ENCODE data around the gene PET100. TPM values are rescaled to one million over a fixed set of nuclear protein-coding genes. Genes with fewer than 3 reads are reported as not detected.
A peak's percentile ranks its signal among the peaks of the same experiment; 100 is the strongest.

PET100 gene
- total and polyA plus RNA-seq, 2 donors from 2014 or later: 112 to 181 TPM

DNA sequence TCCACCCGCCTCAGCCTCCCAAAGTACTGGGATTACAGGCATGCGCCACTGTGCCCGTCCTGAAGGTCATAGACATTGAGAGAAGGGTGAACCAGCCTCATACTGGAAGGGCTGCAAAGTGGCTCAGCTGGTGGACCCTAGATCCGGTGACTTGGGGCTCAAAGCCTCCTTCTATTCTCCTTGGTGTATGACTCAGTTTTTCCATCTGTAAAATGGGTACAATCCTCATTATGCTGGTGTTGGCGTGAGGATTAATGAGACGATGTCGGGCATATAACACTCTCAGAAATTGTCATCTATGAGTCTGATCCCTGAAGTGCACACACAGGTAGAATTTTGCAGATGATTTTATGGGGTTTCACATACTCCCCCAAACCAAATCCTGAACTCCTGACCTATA lies 39.8 kb upstream of the PET100 start:
- intact Hi-C loops (cut with DNase I): no loop called here
- FAIRE-seq (no peak), DNase-seq (no peak)
- no peak overlapping the region for H3K27ac ChIP-seq (ENCODE audit: low read depth in 2 of 2, low read length in 2 of 2)
- no peaks in the 10 kb centered on the region for H3K27me3 ChIP-seq (ENCODE audit: control insufficient read depth, insufficient read depth, low read length)
- no peaks in the 10 kb centered on the region for H3K36me3 ChIP-seq (ENCODE audit: control insufficient read depth in 2 of 3, insufficient read depth in 3 of 3, low read length in 3 of 3)
- H3K4me1 ChIP-seq (ENCODE audit: control insufficient read depth in 2 of 3, insufficient read depth in 2 of 3, low read depth in 1 of 3, low read length in 3 of 3): no peaks in the 10 kb centered on the region
- H3K9ac ChIP-seq (ENCODE audit: low read length in 3 of 3): no peak overlapping the region
- H3K4me3 ChIP-seq (ENCODE audit: low read length in 3 of 3): no peak overlapping the region
- no peaks in the 10 kb centered on the region for H3K9me3 ChIP-seq (ENCODE audit: control insufficient read depth in 2 of 3, insufficient read depth in 1 of 3, low read length in 3 of 3)
- TF ChIP-seq, protein P1, sequence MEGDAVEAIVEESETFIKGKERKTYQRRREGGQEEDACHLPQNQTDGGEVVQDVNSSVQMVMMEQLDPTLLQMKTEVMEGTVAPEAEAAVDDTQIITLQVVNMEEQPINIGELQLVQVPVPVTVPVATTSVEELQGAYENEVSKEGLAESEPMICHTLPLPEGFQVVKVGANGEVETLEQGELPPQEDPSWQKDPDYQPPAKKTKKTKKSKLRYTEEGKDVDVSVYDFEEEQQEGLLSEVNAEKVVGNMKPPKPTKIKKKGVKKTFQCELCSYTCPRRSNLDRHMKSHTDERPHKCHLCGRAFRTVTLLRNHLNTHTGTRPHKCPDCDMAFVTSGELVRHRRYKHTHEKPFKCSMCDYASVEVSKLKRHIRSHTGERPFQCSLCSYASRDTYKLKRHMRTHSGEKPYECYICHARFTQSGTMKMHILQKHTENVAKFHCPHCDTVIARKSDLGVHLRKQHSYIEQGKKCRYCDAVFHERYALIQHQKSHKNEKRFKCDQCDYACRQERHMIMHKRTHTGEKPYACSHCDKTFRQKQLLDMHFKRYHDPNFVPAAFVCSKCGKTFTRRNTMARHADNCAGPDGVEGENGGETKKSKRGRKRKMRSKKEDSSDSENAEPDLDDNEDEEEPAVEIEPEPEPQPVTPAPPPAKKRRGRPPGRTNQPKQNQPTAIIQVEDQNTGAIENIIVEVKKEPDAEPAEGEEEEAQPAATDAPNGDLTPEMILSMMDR (IDR thresholded peaks at IDR 0.05; ENCODE audit: borderline replicate concordance, extremely low read depth, insufficient read depth): no peak

DNA sequence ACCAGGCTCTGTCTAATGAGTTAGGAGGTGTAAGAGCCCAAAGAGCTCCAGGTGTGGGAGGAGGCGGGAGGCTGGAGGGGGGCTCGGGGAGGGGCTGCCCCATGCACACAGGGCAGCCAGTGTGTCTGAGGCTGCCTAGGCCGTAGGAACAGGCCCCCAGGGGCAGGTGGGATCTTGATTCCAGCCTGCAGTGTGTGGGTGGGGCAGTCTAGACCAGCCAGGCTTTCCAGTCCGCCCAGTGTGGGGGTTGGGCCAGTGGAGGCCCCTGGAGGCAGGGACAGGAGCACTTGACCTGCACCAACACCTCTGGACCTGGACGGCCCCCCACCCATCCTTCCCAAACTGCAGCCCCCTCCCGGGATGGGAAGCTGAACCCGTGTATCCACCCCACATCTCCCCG lies 39.3 kb upstream of the PET100 start:
- Histone ChIP-seq H3K27ac (ENCODE audit: low read depth in 2 of 2, low read length in 2 of 2) (no peak overlapping the region), H3K27me3 (ENCODE audit: control insufficient read depth, insufficient read depth, low read length) (no peaks in the 10 kb centered on the region), H3K4me3 (ENCODE audit: low read length in 3 of 3) (no peak overlapping the region), H3K9me3 (ENCODE audit: control insufficient read depth in 2 of 3, insufficient read depth in 1 of 3, low read length in 3 of 3) (no peaks in the 10 kb centered on the region), H3K36me3 (ENCODE audit: control insufficient read depth in 2 of 3, insufficient read depth in 3 of 3, low read length in 3 of 3) (no peaks in the 10 kb centered on the region), H3K9ac (ENCODE audit: low read length in 3 of 3) (no peak overlapping the region), H3K4me1 (ENCODE audit: control insufficient read depth in 2 of 3, insufficient read depth in 2 of 3, low read depth in 1 of 3, low read length in 3 of 3) (no peaks in the 10 kb centered on the region)
- FAIRE-seq: no peak
- intact Hi-C loops (cut with DNase I): no loop called here
- DNase-seq: peak in 2 of 5 donors; percentile 26 to 29
- TF ChIP-seq, protein P1 (IDR thresholded peaks at IDR 0.05; ENCODE audit: borderline replicate concordance, extremely low read depth, insufficient read depth): no peak

DNA sequence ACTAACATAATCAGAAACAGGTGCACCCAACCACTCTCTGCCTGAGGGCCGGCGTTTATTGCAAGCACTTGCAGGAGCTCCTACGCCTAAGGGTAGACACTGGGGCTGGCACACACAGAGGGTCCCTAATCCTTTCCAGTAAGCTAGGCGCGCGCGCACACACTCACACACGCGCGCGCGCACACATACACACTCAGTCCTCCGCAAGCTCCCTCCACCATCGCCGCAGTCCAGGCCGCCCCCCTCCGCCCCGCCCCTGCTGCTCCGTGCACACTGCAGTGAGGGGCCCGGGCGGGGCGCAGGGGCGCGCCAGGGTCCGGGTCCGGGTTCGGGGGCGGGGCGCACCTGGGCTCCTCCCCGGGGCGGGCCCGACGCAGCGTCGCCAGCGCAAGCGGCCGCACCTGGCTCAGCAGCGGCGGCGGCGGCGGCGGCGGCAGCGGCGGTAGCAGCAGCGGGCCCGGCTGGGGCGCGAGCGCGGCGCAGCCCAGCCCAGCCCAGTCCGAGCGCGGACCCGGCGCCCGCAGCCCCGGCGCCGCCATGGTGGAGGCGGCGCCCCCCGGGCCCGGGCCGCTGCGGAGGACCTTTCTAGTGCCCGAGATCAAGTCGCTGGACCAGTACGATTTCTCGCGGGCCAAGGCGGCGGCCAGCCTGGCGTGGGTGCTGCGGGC lies 34.0 kb upstream of the PET100 start, which contains the start of gene CAMSAP3:
Gene CAMSAP3 (plus strand): TSS at position 398 of the 668 bp plus-strand sequence. CDS start 140 bp downstream, at position 538.
- TF ChIP-seq, protein P1 (IDR thresholded peaks at IDR 0.05; ENCODE audit: borderline replicate concordance, extremely low read depth, insufficient read depth): no peak
- FAIRE-seq (no peak), DNase-seq (peak; percentile 80 to 91 (median 86))

More for the DNA sequence above, 34.0 kb upstream of the PET100 start, which contains the start of gene CAMSAP3:
- Histone ChIP-seq H3K4me3 (ENCODE audit: low read length in 3 of 3) (peak within 1 kb of the TSS; percentile 41 to 59 (median 56)), H3K27me3 (ENCODE audit: control insufficient read depth, insufficient read depth, low read length) (no peaks in the 10 kb centered on the region), H3K9me3 (ENCODE audit: control insufficient read depth in 2 of 3, insufficient read depth in 1 of 3, low read length in 3 of 3) (no peaks in the 10 kb centered on the region), H3K9ac (ENCODE audit: low read length in 3 of 3) (peak within 1 kb of the TSS in 1 of 3 donors; percentile 26), H3K36me3 (ENCODE audit: control insufficient read depth in 2 of 3, insufficient read depth in 3 of 3, low read length in 3 of 3) (no peaks in the 10 kb centered on the region), H3K27ac (ENCODE audit: low read depth in 2 of 2, low read length in 2 of 2) (peak within 1 kb of the TSS in 1 of 2 donors; percentile 22), H3K4me1 (ENCODE audit: control insufficient read depth in 2 of 3, insufficient read depth in 2 of 3, low read depth in 1 of 3, low read length in 3 of 3) (no peaks in the 10 kb centered on the region)
- intact Hi-C loops (cut with DNase I): no loop called here
